ENCODE results near the gene SNRPB2. TPM values are rescaled to one million over a fixed set of nuclear protein-coding genes. Genes with fewer than 3 reads are reported as not detected.

SNRPB2 gene
- total RNA-seq, result 10 to 100 TPM; 75.9 to 89.2 TPM
- 95.3 TPM for polyA plus RNA-seq (2013, experiment 1 of 2)
- 86.2 TPM for polyA plus RNA-seq (2013, experiment 2 of 2)
- long read RNA-seq, experiment 1, transcript SNRPB2-202 (7 exons, 1,588 nt), result minor isoform, 7 of 83 reads
- long read RNA-seq, experiment 1, transcript SNRPB2-201 (7 exons, 2,452 nt), result major isoform, 30 of 83 reads
- long read RNA-seq, experiment 1, partial matches to known transcripts, result 40 of 83 reads
- long read RNA-seq, experiment 1, other reads (novel, unspliced or antisense), result 6 of 83 reads
- long read RNA-seq, experiment 2, transcript SNRPB2-201 (7 exons, 2,452 nt), result major isoform, 59 of 128 reads
- long read RNA-seq, experiment 2, transcript SNRPB2-202 (7 exons, 1,588 nt), result minor isoform, 53 of 128 reads
- long read RNA-seq, experiment 2, partial matches to known transcripts, result 8 of 128 reads
- long read RNA-seq, experiment 2, other reads (novel, unspliced or antisense), result 8 of 128 reads
- long read RNA-seq, experiment 3, transcript SNRPB2-202 (7 exons, 1,588 nt), result minor isoform, 12 of 42 reads
- long read RNA-seq, experiment 3, transcript SNRPB2-201 (7 exons, 2,452 nt), result major isoform, 20 of 42 reads
- long read RNA-seq, experiment 3, partial matches to known transcripts, result 7 of 42 reads
- long read RNA-seq, experiment 3, other reads (novel, unspliced or antisense), result 2 of 42 reads
- long read RNA-seq, experiment 4, transcript SNRPB2-202 (7 exons, 1,588 nt), result minor isoform, 193 of 422 reads
- long read RNA-seq, experiment 4, transcript SNRPB2-201 (7 exons, 2,452 nt), result major isoform, 218 of 422 reads
- long read RNA-seq, experiment 4, partial matches to known transcripts, result 5 of 422 reads
- long read RNA-seq, experiment 4, other reads (novel, unspliced or antisense), result 6 of 422 reads

DNA sequence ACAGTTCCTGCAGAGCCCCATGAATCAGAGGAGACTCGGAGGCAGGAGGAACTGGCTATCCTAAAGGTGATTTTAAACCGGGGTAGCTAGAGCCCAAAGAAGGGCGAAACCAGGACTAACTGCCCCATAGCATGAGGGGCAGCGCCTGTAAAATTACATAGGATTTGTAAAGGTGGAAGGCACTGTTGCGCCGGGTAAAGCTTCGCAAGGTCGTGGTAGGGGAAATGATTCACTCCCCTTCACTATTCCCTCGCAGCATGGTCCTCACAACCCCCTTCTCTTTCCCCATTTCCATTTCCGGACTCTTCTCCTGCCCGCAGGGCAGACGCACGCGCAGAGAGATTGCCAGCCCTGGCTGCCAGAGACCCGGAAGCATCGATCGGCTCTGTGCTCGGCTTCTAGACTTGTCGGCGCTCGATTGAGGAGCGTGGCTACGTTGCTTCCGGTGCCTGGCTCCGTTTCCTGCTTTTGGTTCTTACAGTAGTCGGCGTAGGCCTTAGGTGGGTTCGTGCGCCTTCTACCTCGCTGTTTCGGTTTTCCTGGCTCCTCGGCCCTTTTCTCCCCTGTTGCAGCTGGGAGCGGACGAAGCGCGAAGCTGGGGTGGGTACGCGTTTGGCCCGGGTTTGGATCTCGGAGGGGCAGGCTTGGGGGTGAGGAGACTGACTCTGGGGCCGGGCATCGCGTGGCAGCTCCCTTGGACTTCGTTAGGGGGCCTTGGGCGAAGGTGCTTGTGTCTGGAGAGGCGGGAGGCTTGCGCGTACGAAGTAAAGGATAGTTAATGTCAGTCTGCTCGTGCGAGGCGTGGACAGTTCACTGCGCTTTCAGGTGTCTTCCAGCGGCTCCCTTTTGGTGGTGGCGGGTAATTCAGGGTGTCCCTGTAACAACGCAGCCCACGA, at the start of gene SNRPB2:
Gene SNRPB2, plus strand, starts transcription at position 462 of the 896 bp plus-strand sequence. CDS start 1,677 bp downstream, outside the sequence.
- peak within 1 kb of the TSS; percentile 46 for H3K27ac ChIP-seq (ENCODE audit: low read depth, low read length)
- H3K36me3 ChIP-seq (ENCODE audit: control insufficient read depth, insufficient read depth, low read length), result peaks cover 34% of the 10 kb centered on the region
- peaks cover 25% of the 10 kb centered on the region for H3K36me3 Mint-ChIP-seq (ENCODE audit: low read depth)
- WGBS, 2 experiments (ENCODE audit: insufficient coverage in 1 of 2, insufficient read length in 1 of 2), result 4 to 8% methylated on average over 26 to 57 of the region's 57 CpGs
- H3K27me3 Mint-ChIP-seq (ENCODE audit: insufficient read depth), result peaks cover 37% of the 10 kb centered on the region
- H3K4me3 Mint-ChIP-seq, result peak within 1 kb of the TSS; percentile 100
- DNase-seq, result peak; percentile 97
- peaks cover 34% of the 10 kb centered on the region for H3K27me3 ChIP-seq (ENCODE audit: control insufficient read depth, insufficient read depth, low read length, poor library complexity, severe bottlenecking)
- peaks cover 6% of the 10 kb centered on the region for H3K4me1 ChIP-seq (ENCODE audit: control insufficient read depth, insufficient read depth, low read length)
- H3K9me3 ChIP-seq (ENCODE audit: control insufficient read depth, low read length), result peaks cover 13% of the 10 kb centered on the region
- peak within 1 kb of the TSS; percentile 100 for H3K27ac Mint-ChIP-seq
- TF ChIP-seq, protein P1, sequence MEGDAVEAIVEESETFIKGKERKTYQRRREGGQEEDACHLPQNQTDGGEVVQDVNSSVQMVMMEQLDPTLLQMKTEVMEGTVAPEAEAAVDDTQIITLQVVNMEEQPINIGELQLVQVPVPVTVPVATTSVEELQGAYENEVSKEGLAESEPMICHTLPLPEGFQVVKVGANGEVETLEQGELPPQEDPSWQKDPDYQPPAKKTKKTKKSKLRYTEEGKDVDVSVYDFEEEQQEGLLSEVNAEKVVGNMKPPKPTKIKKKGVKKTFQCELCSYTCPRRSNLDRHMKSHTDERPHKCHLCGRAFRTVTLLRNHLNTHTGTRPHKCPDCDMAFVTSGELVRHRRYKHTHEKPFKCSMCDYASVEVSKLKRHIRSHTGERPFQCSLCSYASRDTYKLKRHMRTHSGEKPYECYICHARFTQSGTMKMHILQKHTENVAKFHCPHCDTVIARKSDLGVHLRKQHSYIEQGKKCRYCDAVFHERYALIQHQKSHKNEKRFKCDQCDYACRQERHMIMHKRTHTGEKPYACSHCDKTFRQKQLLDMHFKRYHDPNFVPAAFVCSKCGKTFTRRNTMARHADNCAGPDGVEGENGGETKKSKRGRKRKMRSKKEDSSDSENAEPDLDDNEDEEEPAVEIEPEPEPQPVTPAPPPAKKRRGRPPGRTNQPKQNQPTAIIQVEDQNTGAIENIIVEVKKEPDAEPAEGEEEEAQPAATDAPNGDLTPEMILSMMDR (conservative IDR thresholded peaks at IDR 0.05), result peak; percentile 37
- peaks cover 10% of the 10 kb centered on the region for H3K9me3 Mint-ChIP-seq
- peak within 1 kb of the TSS; percentile 91 for H3K4me3 ChIP-seq (ENCODE audit: low read length)
- peaks cover 7% of the 10 kb centered on the region for H3K4me1 Mint-ChIP-seq
- H3K9ac ChIP-seq (ENCODE audit: extremely low read depth, low read length, poor library complexity, severe bottlenecking), result peak within 1 kb of the TSS; percentile 89

DNA sequence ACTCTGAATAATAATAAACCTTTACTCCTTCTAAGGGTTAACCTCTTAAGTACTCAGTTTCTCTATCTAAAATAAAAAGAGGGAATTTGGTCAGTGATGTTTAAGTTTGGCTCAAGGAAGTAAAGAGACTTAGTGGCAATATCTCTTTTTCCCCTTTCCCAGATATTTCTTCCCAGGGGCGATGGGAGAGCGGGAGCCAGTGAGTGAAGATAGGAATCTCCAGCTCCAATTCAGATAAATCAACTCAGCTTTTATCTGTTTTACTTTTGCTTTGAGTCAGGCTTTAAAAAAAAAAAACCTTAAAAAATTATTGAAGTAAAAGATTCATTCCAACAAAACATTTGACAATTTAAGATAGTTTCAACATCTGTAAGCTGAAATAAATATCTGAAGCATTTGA, 45.4 kb upstream of the SNRPB2 start:
- H3K9me3 ChIP-seq (ENCODE audit: control insufficient read depth, low read length), result no peaks in the 10 kb centered on the region

More for the DNA sequence above, 45.4 kb upstream of the SNRPB2 start:
- Mint-ChIP-seq H3K27me3 (ENCODE audit: insufficient read depth) (peaks cover 5% of the 10 kb centered on the region), H3K9me3 (no peaks in the 10 kb centered on the region), H3K27ac (no peak overlapping the region), H3K36me3 (ENCODE audit: low read depth) (no peaks in the 10 kb centered on the region), H3K4me1 (no peaks in the 10 kb centered on the region), H3K4me3 (no peak overlapping the region)
- no peak overlapping the region for H3K4me3 ChIP-seq (ENCODE audit: low read length)
- TF ChIP-seq, protein P1 (conservative IDR thresholded peaks at IDR 0.05), result no peak
- WGBS, 2 experiments (ENCODE audit: insufficient coverage in 1 of 2, insufficient read length in 1 of 2), result 97% methylated on average over 2 of the region's 2 CpGs; no CpG with 5 or more reads in 1 of the 2 experiments
- H3K36me3 ChIP-seq (ENCODE audit: control insufficient read depth, insufficient read depth, low read length), result no peaks in the 10 kb centered on the region
- H3K9ac ChIP-seq (ENCODE audit: extremely low read depth, low read length, poor library complexity, severe bottlenecking), result no peak overlapping the region
- DNase-seq, result no peak
- no peak overlapping the region for H3K27ac ChIP-seq (ENCODE audit: low read depth, low read length)
- no peaks in the 10 kb centered on the region for H3K4me1 ChIP-seq (ENCODE audit: control insufficient read depth, insufficient read depth, low read length)
- no peaks in the 10 kb centered on the region for H3K27me3 ChIP-seq (ENCODE audit: control insufficient read depth, insufficient read depth, low read length, poor library complexity, severe bottlenecking)

Measured in endodermal cell (in vitro differentiated cells).